Measurements from ENCODE around the gene JMJD7.

DNA sequence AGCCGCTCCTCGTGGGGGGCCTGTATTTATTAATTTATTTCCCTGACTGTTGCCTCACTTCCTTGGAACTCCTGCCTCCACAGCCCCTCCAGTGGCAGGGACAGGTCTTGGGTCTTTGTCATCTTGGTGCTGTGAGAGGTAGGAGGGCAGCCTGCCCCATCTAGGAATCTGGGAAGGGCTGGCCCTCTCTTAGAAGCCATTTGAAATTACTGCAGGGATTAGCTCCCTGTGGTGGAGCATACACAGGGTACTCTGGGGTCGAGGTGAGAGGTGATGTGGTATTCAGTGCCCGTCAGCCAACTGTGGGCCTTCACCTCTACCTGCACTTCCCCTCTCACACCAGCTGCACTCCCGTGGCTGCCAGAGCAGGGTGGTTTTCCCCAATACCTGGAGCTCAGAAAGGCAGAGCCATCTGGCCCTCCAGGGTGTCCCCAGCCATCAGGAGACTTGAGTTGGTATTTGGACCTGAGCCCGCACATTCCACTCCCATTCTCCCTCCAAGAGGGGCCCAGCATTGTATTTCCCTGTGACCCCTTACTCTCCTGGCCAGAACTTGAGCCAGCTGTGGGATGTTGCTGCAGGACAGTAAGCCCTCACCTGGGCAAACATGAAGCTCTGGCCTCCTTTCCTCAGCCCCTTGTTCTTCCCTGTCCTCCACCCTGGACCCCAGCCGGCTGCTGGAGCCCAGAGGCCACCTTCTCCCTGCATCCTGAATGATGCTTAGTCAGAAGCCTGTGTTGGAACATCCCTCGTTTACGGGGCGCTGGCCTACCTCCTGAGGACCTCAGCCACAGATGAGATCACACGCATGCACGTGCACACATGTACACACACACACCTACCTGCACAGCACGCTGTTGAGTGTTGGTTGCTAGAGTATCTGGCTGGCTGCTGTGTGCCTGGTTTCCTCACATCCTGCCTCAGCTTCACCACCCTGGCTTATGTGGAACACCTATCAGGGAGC, 2.0 kb upstream of the JMJD7 start:
- TF ChIP-seq, protein P1, sequence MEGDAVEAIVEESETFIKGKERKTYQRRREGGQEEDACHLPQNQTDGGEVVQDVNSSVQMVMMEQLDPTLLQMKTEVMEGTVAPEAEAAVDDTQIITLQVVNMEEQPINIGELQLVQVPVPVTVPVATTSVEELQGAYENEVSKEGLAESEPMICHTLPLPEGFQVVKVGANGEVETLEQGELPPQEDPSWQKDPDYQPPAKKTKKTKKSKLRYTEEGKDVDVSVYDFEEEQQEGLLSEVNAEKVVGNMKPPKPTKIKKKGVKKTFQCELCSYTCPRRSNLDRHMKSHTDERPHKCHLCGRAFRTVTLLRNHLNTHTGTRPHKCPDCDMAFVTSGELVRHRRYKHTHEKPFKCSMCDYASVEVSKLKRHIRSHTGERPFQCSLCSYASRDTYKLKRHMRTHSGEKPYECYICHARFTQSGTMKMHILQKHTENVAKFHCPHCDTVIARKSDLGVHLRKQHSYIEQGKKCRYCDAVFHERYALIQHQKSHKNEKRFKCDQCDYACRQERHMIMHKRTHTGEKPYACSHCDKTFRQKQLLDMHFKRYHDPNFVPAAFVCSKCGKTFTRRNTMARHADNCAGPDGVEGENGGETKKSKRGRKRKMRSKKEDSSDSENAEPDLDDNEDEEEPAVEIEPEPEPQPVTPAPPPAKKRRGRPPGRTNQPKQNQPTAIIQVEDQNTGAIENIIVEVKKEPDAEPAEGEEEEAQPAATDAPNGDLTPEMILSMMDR (conservative IDR thresholded peaks at IDR 0.05; ENCODE audit: low read length) = no peak
- TF ChIP-seq EZH2phosphoT487 (IDR thresholded peaks at IDR 0.05; ENCODE audit: borderline replicate concordance) = no peak

Data from Loucy (cell line).